Measurements from ENCODE around the gene MXRA7.

The MXRA7 gene, protein sequence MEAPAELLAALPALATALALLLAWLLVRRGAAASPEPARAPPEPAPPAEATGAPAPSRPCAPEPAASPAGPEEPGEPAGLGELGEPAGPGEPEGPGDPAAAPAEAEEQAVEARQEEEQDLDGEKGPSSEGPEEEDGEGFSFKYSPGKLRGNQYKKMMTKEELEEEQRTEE

DNA sequence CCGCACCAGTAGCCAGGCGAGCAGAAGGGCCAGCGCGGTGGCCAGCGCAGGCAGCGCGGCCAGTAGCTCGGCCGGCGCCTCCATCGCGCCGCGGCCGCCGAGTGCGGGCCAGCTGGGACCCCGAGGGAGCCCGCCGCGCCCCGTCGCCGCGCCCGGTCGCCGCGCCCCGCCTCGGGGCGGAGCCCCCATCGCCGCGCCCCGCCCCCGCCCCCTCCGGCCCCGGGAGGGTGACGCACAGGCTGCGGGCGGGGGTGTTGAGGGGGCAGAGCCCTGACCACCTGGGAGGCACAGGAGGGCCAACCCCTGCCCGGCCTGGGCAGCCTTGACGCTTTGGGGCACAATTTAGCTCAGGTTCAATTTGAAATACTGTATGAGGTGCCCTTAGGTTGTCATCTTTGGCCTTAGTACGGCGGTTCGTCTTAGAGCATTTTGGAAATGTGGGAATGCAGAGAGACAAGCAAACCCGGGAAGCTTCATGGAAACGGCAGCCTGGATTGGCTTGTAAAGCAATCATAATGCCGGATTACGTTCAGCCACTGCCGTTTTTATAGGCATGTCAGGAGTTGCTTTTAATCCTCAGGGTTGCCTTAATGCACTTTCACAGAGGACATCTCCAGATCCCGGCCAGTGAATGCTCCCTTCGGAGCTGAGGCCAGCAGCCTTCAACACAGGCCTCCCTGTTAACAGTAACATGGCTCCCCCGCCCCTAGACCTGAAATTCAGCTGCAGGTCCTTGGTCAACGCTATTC, at the start of gene MXRA7:
MXRA7 (minus strand) TSS at position 103 of the 749 bp plus-strand sequence; CDS start at position 84, 19 bp downstream.
- TF ChIP-seq, protein P1, sequence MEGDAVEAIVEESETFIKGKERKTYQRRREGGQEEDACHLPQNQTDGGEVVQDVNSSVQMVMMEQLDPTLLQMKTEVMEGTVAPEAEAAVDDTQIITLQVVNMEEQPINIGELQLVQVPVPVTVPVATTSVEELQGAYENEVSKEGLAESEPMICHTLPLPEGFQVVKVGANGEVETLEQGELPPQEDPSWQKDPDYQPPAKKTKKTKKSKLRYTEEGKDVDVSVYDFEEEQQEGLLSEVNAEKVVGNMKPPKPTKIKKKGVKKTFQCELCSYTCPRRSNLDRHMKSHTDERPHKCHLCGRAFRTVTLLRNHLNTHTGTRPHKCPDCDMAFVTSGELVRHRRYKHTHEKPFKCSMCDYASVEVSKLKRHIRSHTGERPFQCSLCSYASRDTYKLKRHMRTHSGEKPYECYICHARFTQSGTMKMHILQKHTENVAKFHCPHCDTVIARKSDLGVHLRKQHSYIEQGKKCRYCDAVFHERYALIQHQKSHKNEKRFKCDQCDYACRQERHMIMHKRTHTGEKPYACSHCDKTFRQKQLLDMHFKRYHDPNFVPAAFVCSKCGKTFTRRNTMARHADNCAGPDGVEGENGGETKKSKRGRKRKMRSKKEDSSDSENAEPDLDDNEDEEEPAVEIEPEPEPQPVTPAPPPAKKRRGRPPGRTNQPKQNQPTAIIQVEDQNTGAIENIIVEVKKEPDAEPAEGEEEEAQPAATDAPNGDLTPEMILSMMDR (conservative IDR thresholded peaks at IDR 0.05; ENCODE audit: control insufficient read depth, insufficient read depth, low read depth, low read length): no peak
- H3K4me3 ChIP-seq (ENCODE audit: control insufficient read depth, low read depth, low read length): peak within 1 kb of the TSS; percentile 70
- peak; percentile 56 for DNase-seq (ENCODE audit: low read depth)

DNA sequence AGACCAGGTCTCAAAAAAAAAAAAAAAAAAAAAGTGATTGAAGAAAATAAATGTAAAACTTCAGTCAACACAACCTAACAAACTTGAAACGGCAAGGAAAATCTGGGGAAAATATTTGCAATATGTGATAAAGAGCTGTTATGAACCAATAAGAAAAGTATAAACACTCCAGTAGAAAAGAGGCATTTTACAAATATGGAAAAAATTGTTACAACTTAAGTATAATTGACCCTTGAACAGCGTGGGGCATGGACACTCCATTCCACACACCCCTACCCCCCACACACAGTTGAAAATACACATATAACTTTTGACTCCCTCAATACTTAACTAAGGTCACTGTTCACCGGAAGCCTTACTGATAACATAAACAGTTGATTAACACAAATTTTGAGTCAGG, 47.8 kb upstream of the MXRA7 start:
- TF ChIP-seq, protein P1 (conservative IDR thresholded peaks at IDR 0.05; ENCODE audit: control insufficient read depth, insufficient read depth, low read depth, low read length): no peak
- no peak overlapping the region for H3K4me3 ChIP-seq (ENCODE audit: control insufficient read depth, low read depth, low read length)
- DNase-seq (ENCODE audit: low read depth): no peak

DNA sequence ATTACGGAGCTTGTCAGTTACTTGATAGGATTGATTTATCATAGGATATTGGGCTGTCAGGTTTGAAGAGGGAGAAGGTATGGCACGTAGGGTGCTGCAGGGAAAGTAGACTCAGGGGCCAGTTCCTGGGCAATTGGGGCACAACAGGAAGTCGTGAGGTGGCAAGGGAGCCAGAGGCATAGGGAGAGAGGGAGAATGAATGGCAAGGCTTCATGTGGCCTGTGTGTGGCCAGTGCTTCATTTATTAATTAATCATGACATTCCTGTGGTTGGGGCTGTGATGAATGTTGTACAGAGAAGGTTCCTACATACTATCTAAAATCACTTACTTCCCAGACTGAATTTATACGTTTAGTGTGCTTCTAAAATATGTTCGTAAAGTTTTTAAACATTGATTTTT, 46.5 kb upstream of the MXRA7 start:
- no peak for DNase-seq (ENCODE audit: low read depth)
- H3K4me3 ChIP-seq (ENCODE audit: control insufficient read depth, low read depth, low read length): no peak overlapping the region
- TF ChIP-seq, protein P1 (conservative IDR thresholded peaks at IDR 0.05; ENCODE audit: control insufficient read depth, insufficient read depth, low read depth, low read length): no peak

DNA sequence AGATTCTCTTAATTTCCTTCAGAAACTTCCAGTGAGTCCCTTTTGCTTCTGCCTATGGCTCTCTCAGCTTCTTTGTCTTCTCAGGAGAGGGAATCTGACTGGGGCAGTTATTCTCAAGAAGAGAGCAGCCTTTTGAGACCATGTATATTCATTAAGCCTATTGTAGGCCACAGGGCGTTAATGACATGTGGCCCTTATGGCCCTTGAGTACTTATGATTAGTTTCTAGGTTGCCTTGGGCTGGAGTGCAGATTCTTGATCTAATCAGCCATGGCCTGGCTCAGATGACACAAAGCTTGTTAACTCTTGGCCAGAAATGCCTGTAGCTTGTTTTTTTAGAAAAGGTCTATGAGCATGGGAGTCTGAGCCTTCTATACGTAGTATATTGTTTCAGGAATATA, 44.5 kb upstream of the MXRA7 start:
- TF ChIP-seq, protein P1 (conservative IDR thresholded peaks at IDR 0.05; ENCODE audit: control insufficient read depth, insufficient read depth, low read depth, low read length): no peak
- DNase-seq (ENCODE audit: low read depth): no peak
- H3K4me3 ChIP-seq (ENCODE audit: control insufficient read depth, low read depth, low read length): no peak overlapping the region

DNA sequence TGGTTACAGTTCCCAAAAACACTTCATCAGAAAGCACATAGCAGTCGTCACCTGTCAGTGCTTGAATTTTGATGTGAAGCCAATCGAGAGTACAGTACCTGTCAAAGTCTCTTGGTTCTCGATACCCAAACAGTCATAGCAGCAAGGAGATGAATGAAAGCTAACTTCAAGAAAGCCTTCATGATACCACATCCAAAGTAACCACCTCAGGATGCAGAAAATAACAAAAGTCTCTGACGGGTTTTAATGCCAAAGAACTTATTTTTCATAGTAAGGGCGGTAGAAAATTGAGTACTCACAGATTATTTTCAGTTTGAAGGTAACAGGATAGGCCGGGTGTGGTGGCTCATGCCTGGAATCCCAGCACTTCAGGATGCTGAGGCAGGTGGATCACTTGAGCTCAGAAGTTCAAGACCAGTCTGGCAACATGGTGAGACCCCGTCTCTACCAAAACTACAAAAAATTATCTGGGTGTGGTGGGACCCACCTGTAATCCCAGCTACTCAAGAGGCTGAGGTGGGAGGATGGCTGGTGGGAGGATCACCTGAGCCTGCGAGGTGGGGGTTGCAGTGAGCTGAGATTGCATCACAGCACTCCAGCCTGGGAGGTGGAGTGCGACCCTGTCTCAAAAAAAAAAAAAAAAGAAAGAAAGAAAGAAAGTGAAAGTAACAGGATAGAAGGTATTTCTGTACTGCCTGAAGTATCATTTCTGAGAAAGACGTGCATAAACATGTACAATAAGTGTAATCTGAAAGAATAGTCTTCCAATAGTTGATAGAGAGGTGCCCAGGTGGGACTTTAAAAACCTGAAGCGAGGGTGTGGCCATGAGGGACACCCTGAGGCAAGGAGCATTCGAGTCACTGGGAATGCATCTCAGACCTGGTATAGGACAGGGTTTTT, 42.5 kb upstream of the MXRA7 start:
- H3K4me3 ChIP-seq (ENCODE audit: control insufficient read depth, low read depth, low read length): no peak overlapping the region
- TF ChIP-seq, protein P1 (conservative IDR thresholded peaks at IDR 0.05; ENCODE audit: control insufficient read depth, insufficient read depth, low read depth, low read length): no peak
- no peak for DNase-seq (ENCODE audit: low read depth)

DNA sequence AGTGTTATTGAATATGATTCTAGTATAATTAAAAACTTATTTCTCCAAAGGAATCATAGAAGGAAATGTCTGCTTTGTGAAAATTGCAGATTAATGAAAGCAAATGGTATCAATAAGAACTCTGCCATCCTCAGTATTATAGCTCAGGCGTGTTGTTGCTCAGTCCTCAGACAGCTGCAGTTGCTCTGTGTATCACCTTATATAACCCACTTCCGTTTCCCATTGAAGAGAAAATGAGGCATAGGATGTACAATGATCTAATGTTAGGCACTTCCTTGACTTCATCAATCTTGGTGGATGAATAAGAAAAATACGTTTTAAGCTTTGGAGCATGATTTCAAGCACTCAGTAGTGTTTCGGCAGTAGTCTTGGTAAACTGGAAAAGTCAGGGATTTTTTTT, 41.2 kb upstream of the MXRA7 start:
- TF ChIP-seq, protein P1 (conservative IDR thresholded peaks at IDR 0.05; ENCODE audit: control insufficient read depth, insufficient read depth, low read depth, low read length): no peak

More for the DNA sequence above, 41.2 kb upstream of the MXRA7 start:
- no peak overlapping the region for H3K4me3 ChIP-seq (ENCODE audit: control insufficient read depth, low read depth, low read length)
- DNase-seq (ENCODE audit: low read depth): no peak

All from fibroblast of mammary gland (primary cell).